Naive B cell (primary cell): ENCODE measurements around the gene NINL. TPM values are rescaled to one million over a fixed set of nuclear protein-coding genes. Genes with fewer than 3 reads are reported as not detected.

Experiments
- ATAC-seq, 2 donors: fragments of 150-1000 bp; cut with Tn5 transposase; 2 replicates each; pipeline ENCODE4 v1.10.0; 2021; ENCODE audit warnings: low read depth in 2 of 2, mild to moderate bottlenecking in 2 of 2, moderate library complexity in 2 of 2
- DNase-seq: peaks from one replicate; pipeline ENCODE4 v3.0.0; 2022
- H3K27ac Mint-ChIP-seq, 6 donors: one replicate each; pipeline ENCODE4 v1.8.0; 2020 to 2022; ENCODE audit warnings: mild to moderate bottlenecking in 6 of 6, mixed read lengths in 6 of 6, moderate library complexity in 5 of 6, inconsistent platforms in 2 of 6
- H3K27me3 Mint-ChIP-seq, 3 donors: one replicate each; pipeline ENCODE4 v1.8.0; 2021 to 2022; ENCODE audit warnings: mixed read lengths in 3 of 3, mild to moderate bottlenecking in 1 of 3
- H3K36me3 Mint-ChIP-seq, 2 donors: one replicate each; pipeline ENCODE4 v1.8.0; 2020 to 2022; ENCODE audit warnings: mixed read lengths in 2 of 2, inconsistent platforms in 1 of 2, mild to moderate bottlenecking in 1 of 2
- H3K4me1 Mint-ChIP-seq, 3 donors: one replicate each; pipeline ENCODE4 v1.8.0; 2020 to 2022; ENCODE audit warnings: mixed read lengths in 3 of 3, inconsistent platforms in 1 of 3, mild to moderate bottlenecking in 1 of 3, moderate library complexity in 1 of 3
- H3K4me3 Mint-ChIP-seq, 8 donors: one replicate each; pipeline ENCODE4 v1.8.0; 2020 to 2022; ENCODE audit warnings: mild to moderate bottlenecking in 8 of 8, mixed read lengths in 8 of 8, moderate library complexity in 8 of 8, inconsistent platforms in 2 of 8
- H3K9me3 Mint-ChIP-seq, 7 donors: one replicate each; pipeline ENCODE4 v1.8.0; 2020 to 2022; ENCODE audit warnings: mixed read lengths in 7 of 7, mild to moderate bottlenecking in 5 of 7, inconsistent platforms in 2 of 7, moderate library complexity in 1 of 7
- polyA plus RNA-seq, 6 donors: library from polyadenylated mRNA; unstranded; fragments of 300-500 nt; fragmentation: Illumina TruSeq; gene quantifications; one replicate each; pipeline ENCODE4 v1.2.3, GENCODE V29; 2021; ENCODE audit warnings: low read depth in 6 of 6

Gene NINL
- polyA plus RNA-seq, 6 donors from 2014 or later: 0.08 to 0.65 (median 0.38) TPM; not detected in 2

- Mint-ChIP-seq H3K9me3 (no peaks in the 10 kb centered on the region), H3K27ac (no peak overlapping the region), H3K27me3 (peaks cover 0 to 6% (median 4%) of the 10 kb centered on the region in 3 donors), H3K4me3 (peak overlapping the region in 1 of 8 donors; percentile 12), H3K4me1 (peaks cover 0 to 4% (median 2%) of the 10 kb centered on the region in 3 donors), H3K36me3 (no peaks in the 10 kb centered on the region)
- no peak for ATAC-seq
- DNase-seq: no peak
Observed at GRCh38 chr20:25544734-25545133, 40.6 kb downstream of the NINL start.

GRCh38 chr20:25544311-25544710 is 41.0 kb downstream of the NINL start:
- DNase-seq (no peak), ATAC-seq (no peak)
- Mint-ChIP-seq H3K27me3 (peaks cover 0 to 2% (median 0%) of the 10 kb centered on the region in 3 donors), H3K36me3 (no peaks in the 10 kb centered on the region), H3K4me3 (no peak overlapping the region), H3K27ac (no peak overlapping the region), H3K9me3 (no peaks in the 10 kb centered on the region), H3K4me1 (peaks cover 0 to 4% (median 2%) of the 10 kb centered on the region in 3 donors)

GRCh38 chr20:25543068-25543467 is 42.3 kb downstream of the NINL start:
- Mint-ChIP-seq H3K36me3 (no peaks in the 10 kb centered on the region), H3K9me3 (no peaks in the 10 kb centered on the region), H3K4me3 (no peak overlapping the region), H3K27ac (no peak overlapping the region), H3K27me3 (peaks cover 0 to 7% (median 0%) of the 10 kb centered on the region in 3 donors), H3K4me1 (peaks cover 0 to 7% (median 2%) of the 10 kb centered on the region in 3 donors)
- DNase-seq (no peak), ATAC-seq (no peak)

GRCh38 chr20:25541676-25542075 is 43.7 kb downstream of the NINL start:
- Mint-ChIP-seq H3K27me3 (peaks cover 0 to 7% (median 0%) of the 10 kb centered on the region in 3 donors), H3K9me3 (no peaks in the 10 kb centered on the region), H3K36me3 (no peaks in the 10 kb centered on the region), H3K4me1 (peaks cover 0 to 7% (median 2%) of the 10 kb centered on the region in 3 donors), H3K27ac (peak overlapping the region in 1 of 6 donors; percentile 23), H3K4me3 (no peak overlapping the region)
- ATAC-seq (peak in 1 of 2 donors; percentile 23), DNase-seq (no peak)

- peaks cover 0 to 2% (median 0%) of the 10 kb centered on the region in 7 donors for H3K9me3 Mint-ChIP-seq
- no peak for DNase-seq
- H3K4me3 Mint-ChIP-seq: peak overlapping the region in 1 of 8 donors; percentile 18
- H3K27ac Mint-ChIP-seq: no peak overlapping the region
- peaks cover 0 to 7% (median 6%) of the 10 kb centered on the region in 3 donors for H3K27me3 Mint-ChIP-seq
- H3K36me3 Mint-ChIP-seq: no peaks in the 10 kb centered on the region
- ATAC-seq: no peak
- H3K4me1 Mint-ChIP-seq: peaks cover 0 to 7% (median 2%) of the 10 kb centered on the region in 3 donors
Observed at GRCh38 chr20:25539742-25540672, 45.3 kb downstream of the NINL start.

GRCh38 chr20:25538838-25539665 is 46.3 kb downstream of the NINL start:
- Mint-ChIP-seq H3K27ac (no peak overlapping the region), H3K9me3 (peaks cover 0 to 2% (median 0%) of the 10 kb centered on the region in 7 donors)

GRCh38 chr20:25537890-25538289 is 47.4 kb downstream of the NINL start:
- peaks cover 0 to 7% (median 2%) of the 10 kb centered on the region in 3 donors for H3K4me1 Mint-ChIP-seq
- peaks cover 0 to 2% (median 0%) of the 10 kb centered on the region in 7 donors for H3K9me3 Mint-ChIP-seq
- H3K27me3 Mint-ChIP-seq: peaks cover 0 to 13% (median 7%) of the 10 kb centered on the region in 3 donors
- peak overlapping the region in 1 of 6 donors; percentile 33 for H3K27ac Mint-ChIP-seq
- no peak for ATAC-seq
- no peak overlapping the region for H3K4me3 Mint-ChIP-seq
- DNase-seq: no peak
- H3K36me3 Mint-ChIP-seq: no peaks in the 10 kb centered on the region

More at GRCh38 chr20:25538838-25539665, 46.3 kb downstream of the NINL start:
- H3K36me3 Mint-ChIP-seq: no peaks in the 10 kb centered on the region
- DNase-seq: no peak
- no peak overlapping the region for H3K4me3 Mint-ChIP-seq
- H3K27me3 Mint-ChIP-seq: peaks cover 0 to 7% (median 6%) of the 10 kb centered on the region in 3 donors
- no peak for ATAC-seq
- H3K4me1 Mint-ChIP-seq: peaks cover 0 to 7% (median 2%) of the 10 kb centered on the region in 3 donors

GRCh38 chr20:25535762-25536161 is 49.6 kb downstream of the NINL start:
- H3K9me3 Mint-ChIP-seq: peaks cover 0 to 9% (median 2%) of the 10 kb centered on the region in 7 donors
- H3K4me1 Mint-ChIP-seq: peaks cover 0 to 3% (median 0%) of the 10 kb centered on the region in 3 donors
- no peak for ATAC-seq
- H3K36me3 Mint-ChIP-seq: no peaks in the 10 kb centered on the region
- no peak for DNase-seq
- H3K27ac Mint-ChIP-seq: peak overlapping the region in 1 of 6 donors; percentile 76
- H3K27me3 Mint-ChIP-seq: peaks cover 0 to 16% (median 14%) of the 10 kb centered on the region in 3 donors
- H3K4me3 Mint-ChIP-seq: no peak overlapping the region

GRCh38 chr20:25534845-25535244 is 50.5 kb downstream of the NINL start:
- DNase-seq (no peak), ATAC-seq (no peak)
- Mint-ChIP-seq H3K27ac (no peak overlapping the region), H3K36me3 (no peaks in the 10 kb centered on the region), H3K4me1 (peaks cover 0 to 3% (median 0%) of the 10 kb centered on the region in 3 donors), H3K4me3 (no peak overlapping the region), H3K9me3 (peaks cover 4 to 18% (median 9%) of the 10 kb centered on the region in 7 donors), H3K27me3 (peaks cover 0 to 19% (median 16%) of the 10 kb centered on the region in 3 donors)

GRCh38 chr20:25533920-25534700 is 51.2 kb downstream of the NINL start:
- H3K36me3 Mint-ChIP-seq: no peaks in the 10 kb centered on the region
- H3K9me3 Mint-ChIP-seq: peaks cover 4 to 22% (median 9%) of the 10 kb centered on the region in 7 donors
- H3K4me1 Mint-ChIP-seq: peaks cover 0 to 3% (median 0%) of the 10 kb centered on the region in 3 donors
- H3K27ac Mint-ChIP-seq: no peak overlapping the region
- DNase-seq (no peak), ATAC-seq (no peak)
- peaks cover 0 to 21% (median 19%) of the 10 kb centered on the region in 3 donors for H3K27me3 Mint-ChIP-seq
- no peak overlapping the region for H3K4me3 Mint-ChIP-seq

- peak overlapping the region in 1 of 6 donors; percentile 54 for H3K27ac Mint-ChIP-seq
- no peaks in the 10 kb centered on the region for H3K4me1 Mint-ChIP-seq
- peaks cover 4 to 22% (median 13%) of the 10 kb centered on the region in 7 donors for H3K9me3 Mint-ChIP-seq
- H3K27me3 Mint-ChIP-seq: peaks cover 0 to 19% (median 15%) of the 10 kb centered on the region in 3 donors
- DNase-seq: no peak
- no peaks in the 10 kb centered on the region for H3K36me3 Mint-ChIP-seq
- no peak overlapping the region for H3K4me3 Mint-ChIP-seq
- no peak for ATAC-seq
Observed at GRCh38 chr20:25532971-25533391, 52.4 kb downstream of the NINL start.

- H3K4me1 Mint-ChIP-seq: no peaks in the 10 kb centered on the region
- peaks cover 4 to 22% (median 13%) of the 10 kb centered on the region in 7 donors for H3K9me3 Mint-ChIP-seq
- ATAC-seq: no peak
- no peaks in the 10 kb centered on the region for H3K36me3 Mint-ChIP-seq
- peaks cover 0 to 19% (median 15%) of the 10 kb centered on the region in 3 donors for H3K27me3 Mint-ChIP-seq
- DNase-seq: no peak
- H3K4me3 Mint-ChIP-seq: no peak overlapping the region
- peak overlapping the region in 1 of 6 donors; percentile 19 for H3K27ac Mint-ChIP-seq
Observed at GRCh38 chr20:25532015-25532751, 53.1 kb downstream of the NINL start.
